Fibroblast of lung (primary cell): ENCODE data around the gene CTTN.

Experiments
- CTCF ChIP-seq, 2 donors: IDR thresholded peaks in 1 of 2; conservative IDR thresholded peaks in 1 of 2; 1 replicate in 1 of 2; 2 replicates in 1 of 2; pipeline ENCODE4 v1.5.1; 2011 to 2012; ENCODE audit warnings: low read length in 2 of 2, control low read depth in 1 of 2, inconsistent platforms in 1 of 2, low read depth in 1 of 2, mild to moderate bottlenecking in 1 of 2
- EZH2 ChIP-seq: IDR thresholded peaks from 2 replicates; pipeline ENCODE4 v1.5.1; 2012; ENCODE audit warnings: low read length, control low read depth, mild to moderate bottlenecking; ENCODE audit errors: missing control alignments

DNA sequence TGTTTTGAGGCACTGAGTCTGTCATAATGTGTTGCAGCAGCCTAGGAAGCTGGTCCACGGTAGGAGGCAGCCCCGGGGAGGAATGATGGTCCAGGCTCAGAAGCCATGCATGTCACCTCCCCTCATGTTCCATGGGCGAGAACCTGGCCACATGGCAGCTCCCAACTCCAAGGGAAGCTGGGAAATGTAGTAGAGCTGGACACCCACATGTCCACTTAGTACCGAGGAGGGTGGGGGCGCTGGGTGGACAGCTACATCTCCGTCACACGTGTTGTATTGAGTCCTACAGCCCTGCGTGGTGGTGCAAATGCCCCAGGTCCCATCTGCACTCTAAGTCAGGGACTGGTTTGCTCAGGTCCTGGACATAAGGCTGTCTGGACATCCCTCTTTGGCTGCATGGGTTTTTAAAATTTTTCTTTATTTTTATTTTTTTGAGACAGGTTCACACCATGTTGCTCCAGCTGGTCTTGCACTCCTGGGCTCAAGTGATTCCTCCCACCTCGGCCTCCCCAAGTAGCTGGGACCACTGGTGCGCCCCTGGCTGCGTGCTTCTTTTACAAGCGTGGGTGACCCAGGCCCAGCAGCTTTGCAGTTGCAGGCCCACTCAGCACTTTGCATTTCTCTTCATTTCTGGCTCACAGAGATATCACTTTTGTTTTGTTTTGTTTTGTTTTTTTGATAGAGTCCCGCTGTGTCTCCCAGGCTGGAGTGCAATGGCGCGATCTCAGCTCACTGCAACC, 3.9 kb upstream of the CTTN start:
- TF ChIP-seq CTCF (conservative IDR thresholded peaks at IDR 0.05 in 1 of 2, IDR thresholded peaks at IDR 0.05 in 1 of 2; ENCODE audit: low read depth in 1 of 2, low read length in 2 of 2), result no peak
- no peak for TF ChIP-seq EZH2
